Stimulated activated naive CD4-positive, alpha-beta T cell treated with Interleukin-2 at 50 U/mL for 16 hours (primary cell): Measurements from ENCODE around the gene ATF5.

Source experiments
- DNase-seq: peaks from one replicate; lab custom pipeline; 2025; lab: John Stamatoyannopoulos, UW

The ATF5 gene

GRCh38 chr19:49976496-49976895 is 47.5 kb downstream of the ATF5 start:
- no peak for DNase-seq

GRCh38 chr19:49977076-49977475 is 48.1 kb downstream of the ATF5 start:
- no peak for DNase-seq

GRCh38 chr19:49977881-49978280 is 48.9 kb downstream of the ATF5 start:
- DNase-seq: no peak

- no peak for DNase-seq
Observed at GRCh38 chr19:49978324-49978723, 49.3 kb downstream of the ATF5 start.

GRCh38 chr19:49981603-49982593 is 52.9 kb downstream of the ATF5 start:
- DNase-seq: no peak
